Hepatocyte (in vitro differentiated cells): ENCODE results near the gene ALK.

Source experiments
- CTCF ChIP-seq: fragments of 200-600 bp; sonication (generic); IDR thresholded peaks from 2 replicates; pipeline ENCODE4 v1.5.1; 2016; ENCODE audit warnings: antibody characterized with exemption, mild to moderate bottlenecking; ENCODE audit not compliant: poor library complexity
- EZH2 ChIP-seq: fragments of 200-600 bp; sonication (generic); IDR thresholded peaks from 2 replicates; pipeline ENCODE4 v1.6.1; 2016; ENCODE audit warnings: antibody characterized with exemption, mild to moderate bottlenecking, borderline replicate concordance
- EZH2phosphoT487 ChIP-seq: fragments of 200-600 bp; sonication (generic); IDR thresholded peaks from one replicate; pipeline ENCODE4 v1.6.1; 2018; ENCODE audit warnings: antibody characterized with exemption, mild to moderate bottlenecking, low read depth, moderate library complexity; ENCODE audit not compliant: unreplicated experiment, severe bottlenecking

- TF ChIP-seq CTCF (no peak), EZH2phosphoT487 (no peak), EZH2 (no peak)
Measured at GRCh38 chr2:29347774-29348461, 573.5 kb downstream of the ALK start.
